CD4-positive, alpha-beta T cell treated with Interleukin-4 for 1 hour (primary cell): ENCODE measurements around the gene NDUFV2.
"Not testable (repeated sequence)": the region's sequence is repeated elsewhere in the genome, so short reads cannot be mapped to it uniquely, and the experiment has no call there.

Experiments used
- DNase-seq, 2 donors: peaks; one replicate each; pipeline ENCODE4 v3.0.0-alpha.2; 2020 to 2022

The NDUFV2 gene

GRCh38 chr18:9092665-9093064, 9.8 kb upstream of the NDUFV2 start:
- DNase-seq: no peak

GRCh38 chr18:9093109-9093508, 9.4 kb upstream of the NDUFV2 start:
- not testable (repeated sequence) for DNase-seq

GRCh38 chr18:9094307-9095226, 7.9 kb upstream of the NDUFV2 start:
- peak in 1 of 2 donors; percentile 55 for DNase-seq

GRCh38 chr18:9095297-9096006, 7.0 kb upstream of the NDUFV2 start:
- peak; percentile 67 to 70 for DNase-seq

- no peak for DNase-seq
Measured at GRCh38 chr18:9096007-9096371, 6.5 kb upstream of the NDUFV2 start.

GRCh38 chr18:9096685-9097084, 5.8 kb upstream of the NDUFV2 start:
- DNase-seq: no peak

- DNase-seq: no peak
Measured at GRCh38 chr18:9097349-9097748, 5.2 kb upstream of the NDUFV2 start.

GRCh38 chr18:9100796-9101195, 1.7 kb upstream of the NDUFV2 start:
- no peak for DNase-seq

- peak; percentile 71 to 87 for DNase-seq
Measured at GRCh38 chr18:9101730-9102507, 580 bp upstream of the NDUFV2 start.

- DNase-seq: peak in 1 of 2 donors; percentile 67
Measured at GRCh38 chr18:9103376-9103873, 926 bp downstream of the NDUFV2 start.

- DNase-seq: no peak
Measured at GRCh38 chr18:9104244-9104901, 1.9 kb downstream of the NDUFV2 start.

- no peak for DNase-seq
Measured at GRCh38 chr18:9105420-9105819, 2.9 kb downstream of the NDUFV2 start.

- DNase-seq: no peak
Measured at GRCh38 chr18:9106094-9106493, 3.6 kb downstream of the NDUFV2 start.

- peak in 1 of 2 donors; percentile 44 for DNase-seq
Measured at GRCh38 chr18:9106800-9107584, 4.5 kb downstream of the NDUFV2 start.

GRCh38 chr18:9108911-9109310, 6.4 kb downstream of the NDUFV2 start:
- DNase-seq: no peak

GRCh38 chr18:9109523-9109922, 7.0 kb downstream of the NDUFV2 start:
- DNase-seq: no peak

GRCh38 chr18:9113468-9114149, 11.1 kb downstream of the NDUFV2 start:
- DNase-seq: peak in 1 of 2 donors; percentile 49

GRCh38 chr18:9115984-9116383, 13.5 kb downstream of the NDUFV2 start:
- DNase-seq: no peak

- DNase-seq: peak in 1 of 2 donors; percentile 80
Measured at GRCh38 chr18:9117980-9118841, 15.7 kb downstream of the NDUFV2 start.

GRCh38 chr18:9120796-9121195, 18.3 kb downstream of the NDUFV2 start:
- DNase-seq: peak in 1 of 2 donors; percentile 57
